ENCODE data around the gene FAM20B.

The FAM20B gene

DNA sequence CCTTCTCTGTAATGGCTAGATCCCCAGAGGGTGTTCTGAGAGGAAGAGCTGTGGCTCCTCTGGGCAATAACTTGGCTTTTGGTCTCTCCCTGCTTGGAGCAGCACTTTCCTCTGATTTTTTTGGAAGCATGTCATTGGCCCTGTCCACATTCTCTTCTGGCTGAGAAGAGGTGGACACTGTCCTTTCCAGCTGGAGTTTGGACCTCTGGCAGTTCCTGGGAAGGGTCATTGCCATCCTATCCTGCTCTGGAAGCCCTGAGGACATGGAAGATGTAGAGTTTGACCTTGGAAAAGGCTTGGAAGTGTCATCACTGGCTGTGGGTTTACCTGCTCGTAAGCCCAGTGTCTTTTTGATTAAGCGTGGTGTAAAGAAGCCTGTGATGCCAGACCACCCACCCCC lies 83.0 kb downstream of the FAM20B start:
- TF ChIP-seq EZH2 (IDR thresholded peaks at IDR 0.05; ENCODE audit: borderline replicate concordance, low read length), result no peak
- TF ChIP-seq, protein P1, sequence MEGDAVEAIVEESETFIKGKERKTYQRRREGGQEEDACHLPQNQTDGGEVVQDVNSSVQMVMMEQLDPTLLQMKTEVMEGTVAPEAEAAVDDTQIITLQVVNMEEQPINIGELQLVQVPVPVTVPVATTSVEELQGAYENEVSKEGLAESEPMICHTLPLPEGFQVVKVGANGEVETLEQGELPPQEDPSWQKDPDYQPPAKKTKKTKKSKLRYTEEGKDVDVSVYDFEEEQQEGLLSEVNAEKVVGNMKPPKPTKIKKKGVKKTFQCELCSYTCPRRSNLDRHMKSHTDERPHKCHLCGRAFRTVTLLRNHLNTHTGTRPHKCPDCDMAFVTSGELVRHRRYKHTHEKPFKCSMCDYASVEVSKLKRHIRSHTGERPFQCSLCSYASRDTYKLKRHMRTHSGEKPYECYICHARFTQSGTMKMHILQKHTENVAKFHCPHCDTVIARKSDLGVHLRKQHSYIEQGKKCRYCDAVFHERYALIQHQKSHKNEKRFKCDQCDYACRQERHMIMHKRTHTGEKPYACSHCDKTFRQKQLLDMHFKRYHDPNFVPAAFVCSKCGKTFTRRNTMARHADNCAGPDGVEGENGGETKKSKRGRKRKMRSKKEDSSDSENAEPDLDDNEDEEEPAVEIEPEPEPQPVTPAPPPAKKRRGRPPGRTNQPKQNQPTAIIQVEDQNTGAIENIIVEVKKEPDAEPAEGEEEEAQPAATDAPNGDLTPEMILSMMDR (IDR thresholded peaks at IDR 0.05; ENCODE audit: low read length), result no peak
- Histone ChIP-seq H3K4me2 (ENCODE audit: low read length) (no peak overlapping the region), H3K4me1 (ENCODE audit: insufficient read depth, low read length, severe bottlenecking) (no peaks in the 10 kb centered on the region), H3K27ac (ENCODE audit: low read depth, low read length, poor library complexity, severe bottlenecking) (no peak overlapping the region), H4K20me1 (ENCODE audit: insufficient read depth, low read length) (no peaks in the 10 kb centered on the region), H3K9me3 (ENCODE audit: low read length) (no peaks in the 10 kb centered on the region), H3K36me3 (ENCODE audit: insufficient read depth, low read length) (peaks cover 40% of the 10 kb centered on the region), H3K9me2 (ENCODE audit: low read depth, low read length) (no peaks in the 10 kb centered on the region), H2AFZ (ENCODE audit: low read length) (no peak overlapping the region), H3K4me3 (ENCODE audit: low read depth, low read length, poor library complexity, severe bottlenecking) (no peak overlapping the region), H3K9ac (ENCODE audit: low read length) (no peak overlapping the region), H3F3A (ENCODE audit: insufficient read depth, low read length) (no peaks in the 10 kb centered on the region), H3K27me3 (ENCODE audit: insufficient read depth, low read length) (no peaks in the 10 kb centered on the region), H3K79me2 (ENCODE audit: insufficient read depth, low read length) (no peaks in the 10 kb centered on the region)

DNA sequence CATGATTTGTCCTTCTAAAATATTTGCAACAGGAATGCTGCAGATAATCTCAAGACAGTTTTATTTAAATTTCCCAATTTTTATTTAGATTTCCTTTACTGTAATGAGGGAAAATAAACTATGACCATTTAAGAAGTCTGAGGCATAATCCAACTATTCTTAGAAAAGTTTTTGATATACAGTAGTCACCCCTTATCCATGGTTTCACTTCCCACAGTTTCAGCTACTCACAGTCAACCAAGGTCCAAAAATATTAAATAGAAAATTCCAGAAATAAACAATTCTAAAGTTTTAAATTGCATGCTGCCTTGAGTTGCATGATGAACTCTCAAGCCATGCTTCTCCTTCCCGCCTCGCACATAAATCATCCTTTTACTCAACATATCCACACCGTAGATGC lies 89.5 kb downstream of the FAM20B start:
- H3K27ac ChIP-seq (ENCODE audit: low read depth, low read length, poor library complexity, severe bottlenecking), result no peak overlapping the region
- H3K27me3 ChIP-seq (ENCODE audit: insufficient read depth, low read length), result no peaks in the 10 kb centered on the region
- no peak for TF ChIP-seq EZH2 (IDR thresholded peaks at IDR 0.05; ENCODE audit: borderline replicate concordance, low read length)
- TF ChIP-seq, protein P1 (IDR thresholded peaks at IDR 0.05; ENCODE audit: low read length), result no peak
- H3K36me3 ChIP-seq (ENCODE audit: insufficient read depth, low read length), result peaks cover 45% of the 10 kb centered on the region
- H2AFZ ChIP-seq (ENCODE audit: low read length), result no peak overlapping the region
- H3K79me2 ChIP-seq (ENCODE audit: insufficient read depth, low read length), result no peaks in the 10 kb centered on the region
- H3K9ac ChIP-seq (ENCODE audit: low read length), result no peak overlapping the region
- H3F3A ChIP-seq (ENCODE audit: insufficient read depth, low read length), result no peaks in the 10 kb centered on the region
- no peaks in the 10 kb centered on the region for H3K9me2 ChIP-seq (ENCODE audit: low read depth, low read length)
- no peaks in the 10 kb centered on the region for H3K9me3 ChIP-seq (ENCODE audit: low read length)
- no peak overlapping the region for H3K4me2 ChIP-seq (ENCODE audit: low read length)
- no peaks in the 10 kb centered on the region for H3K4me1 ChIP-seq (ENCODE audit: insufficient read depth, low read length, severe bottlenecking)
- no peak overlapping the region for H3K4me3 ChIP-seq (ENCODE audit: low read depth, low read length, poor library complexity, severe bottlenecking)
- H4K20me1 ChIP-seq (ENCODE audit: insufficient read depth, low read length), result no peaks in the 10 kb centered on the region

DNA sequence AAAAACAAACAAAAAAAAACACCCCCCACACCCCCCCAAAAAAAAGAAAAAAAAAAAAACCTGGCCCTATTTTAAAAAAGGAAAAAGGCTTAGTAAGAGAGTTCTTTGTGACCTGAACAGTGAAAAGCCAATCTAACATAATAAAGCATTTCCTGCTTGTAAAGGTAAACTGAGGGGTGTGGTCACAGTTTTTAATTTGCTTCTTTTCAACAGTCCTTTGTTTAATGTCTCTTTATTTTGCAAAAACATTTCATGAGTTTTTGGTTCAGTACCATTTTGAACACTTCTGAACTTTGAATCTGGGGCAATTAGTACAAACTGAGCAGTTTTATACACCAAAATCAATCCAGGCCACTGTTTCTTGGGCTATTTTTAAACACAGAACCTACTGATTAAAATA lies 93.8 kb downstream of the FAM20B start:
- Histone ChIP-seq H4K20me1 (ENCODE audit: insufficient read depth, low read length) (no peaks in the 10 kb centered on the region), H3K4me2 (ENCODE audit: low read length) (no peak overlapping the region), H3K4me3 (ENCODE audit: low read depth, low read length, poor library complexity, severe bottlenecking) (no peak overlapping the region), H3K9me3 (ENCODE audit: low read length) (no peaks in the 10 kb centered on the region), H3K9ac (ENCODE audit: low read length) (no peak overlapping the region), H3F3A (ENCODE audit: insufficient read depth, low read length) (no peaks in the 10 kb centered on the region), H3K36me3 (ENCODE audit: insufficient read depth, low read length) (peaks cover 29% of the 10 kb centered on the region), H3K27ac (ENCODE audit: low read depth, low read length, poor library complexity, severe bottlenecking) (no peak overlapping the region), H3K27me3 (ENCODE audit: insufficient read depth, low read length) (no peaks in the 10 kb centered on the region), H3K79me2 (ENCODE audit: insufficient read depth, low read length) (no peaks in the 10 kb centered on the region), H3K9me2 (ENCODE audit: low read depth, low read length) (no peaks in the 10 kb centered on the region), H2AFZ (ENCODE audit: low read length) (no peak overlapping the region), H3K4me1 (ENCODE audit: insufficient read depth, low read length, severe bottlenecking) (no peaks in the 10 kb centered on the region)
- TF ChIP-seq, protein P1 (IDR thresholded peaks at IDR 0.05; ENCODE audit: low read length), result no peak
- TF ChIP-seq EZH2 (IDR thresholded peaks at IDR 0.05; ENCODE audit: borderline replicate concordance, low read length), result no peak

Data from OCI-LY1 (cell line).